K562 (cell line): ENCODE measurements around the gene CREB3L4. TPM values are rescaled to one million over a fixed set of nuclear protein-coding genes. Genes with fewer than 3 reads are reported as not detected.

Source experiments
- ATAC-seq: fragments of 200-7000 bp; cut with Tn5 transposase; 3 replicates; pipeline ENCODE4 v1.9.1; 2020; ENCODE audit warnings: moderate library complexity
- BruUV-seq: library from RNA; stranded (reverse); fragments of 400-500 nt; replicated peaks from 2 replicates; lab custom pipeline; 2021; lab: Mats Ljungman, UMichigan
- CTCF ChIA-PET: fragments of 300-600 bp; formaldehyde crosslinking; extraction: SDS; loops from one replicate; lab custom pipeline; 2021; ENCODE audit warnings: low intra/inter-chr PET ratio; lab: Yijun Ruan, JAX
- POLR2A ChIA-PET: fragments of 300-600, 350-650 bp; sonication (Branson Sonifier 250); formaldehyde crosslinking; extraction: SDS; loops from one replicate; lab custom pipeline; 2021; ENCODE audit warnings: antibody characterized with exemption, inconsistent platforms; lab: Yijun Ruan, JAX
- DNase-seq, 4 experiments: peaks; one replicate each; pipeline versions ENCODE4 v3.0.0 to v3.0.0-alpha.2; 2011 to 2018; ENCODE audit warnings: low spot score in 3 of 4, mixed read lengths in 3 of 4; ENCODE audit errors: extremely low read depth in 1 of 4
- FAIRE-seq: peaks from 2 replicates; lab custom pipeline; 2011; peaks lifted over from hg19 to GRCh38; lab: Jason Lieb, UNC
- H2AFZ ChIP-seq: 2 replicates; pipeline ENCODE4 v1.6.0; 2011; ENCODE audit warnings: low read depth, low read length, control low read depth, inconsistent platforms
- H3K27ac ChIP-seq: fragments of 200-600 bp; 3 replicates; pipeline ENCODE4 v1.8.0; 2011; ENCODE audit warnings: low read depth, mild to moderate bottlenecking, control low read depth, inconsistent platforms, low read length, moderate library complexity, mixed read lengths; ENCODE audit errors: extremely low read depth
- H3K27me3 ChIP-seq, 2 experiments: fragments of 300-600 bp in 1 of 2; 2 replicates in 1 of 2; 3 replicates in 1 of 2; pipeline versions ENCODE4 v1.6.0 to v1.8.0; 2011; ENCODE audit warnings: inconsistent platforms in 2 of 2, low read length in 2 of 2, mild to moderate bottlenecking in 1 of 2, mixed read lengths in 1 of 2, moderate library complexity in 1 of 2; ENCODE audit not compliant: control insufficient read depth in 2 of 2, insufficient read depth in 2 of 2
- H3K36me3 ChIP-seq: fragments of 300-600 bp; 3 replicates; pipeline ENCODE4 v1.8.0; 2011; ENCODE audit warnings: mild to moderate bottlenecking, low read length, inconsistent platforms; ENCODE audit not compliant: control insufficient read depth, insufficient read depth
- H3K4me1 ChIP-seq, 2 experiments: fragments of 200-600 bp in 1 of 2; replicated peaks in 1 of 2; 2 replicates in 1 of 2; 3 replicates in 1 of 2; pipeline versions ENCODE4 v1.5.1 to v1.8.0; 2011; ENCODE audit warnings: inconsistent platforms in 2 of 2, low read length in 2 of 2, mild to moderate bottlenecking in 1 of 2, mixed read lengths in 1 of 2, moderate library complexity in 1 of 2; ENCODE audit not compliant: control insufficient read depth in 2 of 2, insufficient read depth in 2 of 2
- H3K4me2 ChIP-seq: 2 replicates; pipeline ENCODE4 v1.6.1; 2011; ENCODE audit warnings: low read length, control low read depth, inconsistent platforms, mixed read lengths; ENCODE audit not compliant: insufficient read depth
- H3K4me3 ChIP-seq: fragments of 200-600 bp; sonication (generic), shearing (Covaris generic); 2 replicates; pipeline ENCODE4 v1.5.1; 2016; ENCODE audit warnings: control low read depth, inconsistent platforms
- H3K79me2 ChIP-seq: fragments of 200-600 bp; 3 replicates; pipeline ENCODE4 v1.8.0; 2011; ENCODE audit warnings: low read length, inconsistent platforms; ENCODE audit not compliant: control insufficient read depth, insufficient read depth
- H3K9ac ChIP-seq, 2 experiments: 2 replicates each; pipeline versions ENCODE4 v1.6.0 to v1.6.1; 2011; ENCODE audit warnings: low read depth in 2 of 2, low read length in 2 of 2, control low read depth in 1 of 2, inconsistent platforms in 1 of 2, mild to moderate bottlenecking in 1 of 2, mixed read lengths in 1 of 2; ENCODE audit not compliant: insufficient read depth in 1 of 2
- H3K9me1 ChIP-seq: one replicate; pipeline ENCODE4 v1.6.0; 2011; ENCODE audit warnings: inconsistent platforms, mild to moderate bottlenecking, low read length, moderate library complexity; ENCODE audit not compliant: control insufficient read depth, insufficient read depth
- H3K9me3 ChIP-seq: replicated peaks from 2 replicates; pipeline ENCODE4 v1.5.1; 2011; ENCODE audit warnings: low read depth, low read length, inconsistent platforms; ENCODE audit not compliant: control insufficient read depth, insufficient read depth
- H4K20me1 ChIP-seq: replicated peaks from 2 replicates; pipeline ENCODE4 v1.6.1; 2011; ENCODE audit warnings: low read length, inconsistent platforms, mixed read lengths; ENCODE audit not compliant: control insufficient read depth, insufficient read depth
- BDP1 ChIP-seq: IDR thresholded peaks from 3 replicates; pipeline ENCODE4 v1.6.1; 2011; ENCODE audit not compliant: insufficient read length, insufficient read depth
- COPS2 ChIP-seq: fragments of 450-650 bp; conservative IDR thresholded peaks from 2 replicates; pipeline ENCODE4 v1.6.1; 2016; ENCODE audit warnings: mild to moderate bottlenecking, moderate library complexity
- E2F1 ChIP-seq: sonication (generic); formaldehyde crosslinking; IDR thresholded peaks from 2 replicates; pipeline ENCODE4 v1.8.1; 2023; ENCODE audit warnings: mild to moderate bottlenecking, missing genetic modification reagents, moderate library complexity
- ELK3 ChIP-seq: fragments of 450-650 bp; formaldehyde crosslinking; IDR thresholded peaks from 2 replicates; pipeline ENCODE4 v1.4.0; 2020; ENCODE audit warnings: mild to moderate bottlenecking
- MECOM ChIP-seq: fragments of 250-450 bp; sonication (Bioruptor Pico); IDR thresholded peaks from 2 replicates; pipeline ENCODE4 v1.8.0; 2022; ENCODE audit warnings: inconsistent platforms
- MYBL2 ChIP-seq, 2 experiments: fragments of 450-650 bp in 1 of 2; sonication (generic) in 1 of 2; formaldehyde crosslinking in 1 of 2; IDR thresholded peaks; 2 replicates each; pipeline versions ENCODE4 v1.6.1 to v1.8.1; 2017 to 2022; ENCODE audit warnings: borderline replicate concordance in 1 of 2, inconsistent platforms in 1 of 2, low read depth in 1 of 2, mild to moderate bottlenecking in 1 of 2, missing genetic modification reagents in 1 of 2, moderate library complexity in 1 of 2
- NONO ChIP-seq, 2 experiments: fragments of 200-400 bp in 1 of 2; fragments of 450-650 bp in 1 of 2; formaldehyde crosslinking in 1 of 2; IDR thresholded peaks; 2 replicates each; pipeline ENCODE4 v1.6.1; 2017; ENCODE audit warnings: low read depth in 2 of 2, mild to moderate bottlenecking in 2 of 2, moderate library complexity in 2 of 2, low read length in 1 of 2
- PRDM10 ChIP-seq: fragments of 450-650 bp; IDR thresholded peaks from 2 replicates; pipeline ENCODE4 v1.6.1; 2018; ENCODE audit not compliant: partially characterized antibody
- SIRT6 ChIP-seq: IDR thresholded peaks from one replicate; pipeline ENCODE4 v1.6.1; 2012; ENCODE audit warnings: low read depth, mild to moderate bottlenecking, control low read depth, inconsistent platforms, low read length, moderate library complexity
- ZHX1 ChIP-seq: fragments of 150-350 bp; conservative IDR thresholded peaks from 2 replicates; pipeline ENCODE4 v1.6.1; 2014; ENCODE audit warnings: low read length
- ZNF41 ChIP-seq: fragments of 250-450 bp; sonication (Bioruptor Pico); conservative IDR thresholded peaks from 2 replicates; pipeline ENCODE4 v1.4.0; 2020; ENCODE audit warnings: mild to moderate bottlenecking
- ZNF766 ChIP-seq: fragments of 200-800 bp; sonication (Bioruptor generic); conservative IDR thresholded peaks from 2 replicates; pipeline ENCODE4 v1.6.1; 2016; ENCODE audit warnings: missing genetic modification characterization, missing compliant biosample characterization
- WGBS: fragments of 100-300 bp; shearing (Covaris generic); methylation state at CpG from one replicate; pipeline ENCODE4 v1.1.6; 2016; ENCODE audit warnings: low coverage, mixed read lengths; ENCODE audit not compliant: insufficient coverage; ENCODE audit errors: missing lambda C conversion rate; 5-methylcytosine and 5-hydroxymethylcytosine counted together
- in situ Hi-C: fragments of 300-500 bp; cut with MboI; formaldehyde crosslinking; loops from 4 replicates; pipeline ENCODE4 v1.15.0; 2018; ENCODE audit warnings: inconsistent platforms, mixed read lengths
- intact Hi-C: fragments of 100-400 bp; cut with micrococcal nuclease; formaldehyde crosslinking; loops from 2 replicates; pipeline ENCODE4 v1.14.2; 2022
- polyA plus RNA-seq, 8 experiments: library from polyadenylated mRNA; depleted of rRNA in 4 of 8; stranded (reverse) in 5 of 8; unstranded in 3 of 8; fragments of >200 nt; fragmentation: Nextera tagmentation in 2 of 8; fragmentation: Illumina TruSeq in 1 of 8; extraction: Ambion mirVana in 2 of 8; extraction: Trizol in 1 of 8; gene quantifications; 2 replicates each; pipeline versions ENCODE4 v1.2.1 to v1.2.3, GENCODE V29; 2011 to 2014; ENCODE audit warnings: inconsistent platforms in 1 of 8, missing spikeins in 1 of 8
- total RNA-seq, 7 experiments: library from RNA; depleted of rRNA in 6 of 7; stranded (reverse); fragments of >200 nt in 6 of 7; fragmentation: Illumina TruSeq in 2 of 7; extraction: Trizol in 2 of 7; gene quantifications; 2 replicates each; pipeline versions ENCODE4 v1.2.1 to v1.2.3, GENCODE V29; 2011 to 2021; ENCODE audit warnings: low replicate concordance in 1 of 7

CREB3L4 gene
- total and polyA plus RNA-seq, 9 of the 15 experiments (the other 6 are each of a cell fraction or from before 2014, with no cell fraction given) = 9.9 to 18.6 (median 13.9) TPM

GRCh38 chr1:153929426-153929825 is 38.3 kb upstream of the CREB3L4 start:
- Histone ChIP-seq H2AFZ (no peak overlapping the region), H4K20me1 (no peaks in the 10 kb centered on the region), H3K4me3 (no peak overlapping the region), H3K4me2 (no peak overlapping the region), H3K4me1 (no peaks in the 10 kb centered on the region; a peak in 3 of 5 replicates), H3K27ac (no peak overlapping the region), H3K9me3 (no peaks in the 10 kb centered on the region), H3K9me1 (no peaks in the 10 kb centered on the region), H3K27me3 (no peaks in the 10 kb centered on the region), H3K79me2 (no peaks in the 10 kb centered on the region), H3K36me3 (peaks cover 42% of the 10 kb centered on the region; the same call in 2 of the 3 replicates), H3K9ac (no peak overlapping the region)
- no TSS peak for BruUV-seq
- 78% methylated on average over 5 of the region's 5 CpGs for WGBS
- in situ Hi-C loops (no loop called here), intact Hi-C loops (no loop called here)
- DNase-seq (no peak), FAIRE-seq (no peak), ATAC-seq (no peak)
- ChIA-PET CTCF (no interaction called here), POLR2A (interaction anchor here (1.0 to 1.6 kb wide), 3 partner anchors 10 to 48 kb away, joined by 3 to 8 read pairs (median 5); partner anchors contain the start of gene JTB)
- no peak for TF ChIP-seq ZHX1
- TF ChIP-seq E2F1 (CRISPR knock-in tag) = no peak
- TF ChIP-seq ELK3 = no peak
- TF ChIP-seq ZNF41 (CRISPR knock-in tag) = no peak
- TF ChIP-seq MYBL2 (IDR thresholded peaks at IDR 0.05; ENCODE audit: low read depth) = no peak
- TF ChIP-seq MYBL2 (CRISPR knock-in tag; IDR thresholded peaks at IDR 0.05; ENCODE audit: borderline replicate concordance) = no peak
- no peak for TF ChIP-seq PRDM10
- no peak for TF ChIP-seq ZNF766 (CRISPR knock-in tag)
- TF ChIP-seq MECOM (CRISPR knock-in tag) = no peak
- TF ChIP-seq COPS2 = no peak
- no peak for TF ChIP-seq NONO (IDR thresholded peaks at IDR 0.05; ENCODE audit: low read depth in 2 of 2, low read length in 1 of 2)
- no peak for TF ChIP-seq BDP1
- TF ChIP-seq SIRT6 = no peak
